ENCODE results near the gene PIERCE2.

- no peak for TF ChIP-seq CTCF (IDR thresholded peaks at IDR 0.05; ENCODE audit: borderline replicate concordance, extremely low read depth, low read length, poor library complexity, severe bottlenecking)
- no peak for TF ChIP-seq EZH2 (IDR thresholded peaks at IDR 0.05; ENCODE audit: borderline replicate concordance, low read depth, low read length, severe bottlenecking)
Observed at GRCh38 chr15:55401786-55402246, 6.5 kb upstream of the PIERCE2 start.

Data from DND-41 (cell line).